NCI-H187 (cell line): ENCODE data around the gene RMDN2.

Experiments
- DNase-seq, 2 experiments: peaks; one replicate each; lab custom pipeline; 2025; lab: John Stamatoyannopoulos, UW

The RMDN2 gene

GRCh38 chr2:38039121-38039910 is 114.2 kb downstream of the RMDN2 start:
- DNase-seq: no peak

DNA sequence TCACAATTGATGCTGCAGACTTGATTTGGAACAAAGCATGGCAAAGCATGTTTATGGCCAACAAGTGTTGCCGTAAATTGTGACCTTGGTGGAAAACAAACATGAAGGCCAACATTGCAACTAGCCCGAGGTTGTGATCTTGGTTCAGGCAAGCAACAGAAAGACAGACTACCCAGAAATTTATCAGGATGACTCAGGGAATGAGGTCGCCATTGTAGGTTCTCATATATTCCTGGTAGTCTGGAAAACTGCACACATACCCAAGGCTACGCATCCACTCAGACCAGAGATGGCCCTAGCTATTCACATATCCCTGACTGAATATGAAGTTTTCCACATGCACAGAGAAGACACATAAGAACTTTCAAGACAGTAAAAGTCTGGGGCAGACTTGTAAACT is 120.7 kb downstream of the RMDN2 start:
- no peak for DNase-seq

- no peak for DNase-seq
Observed at GRCh38 chr2:38056216-38056615, 131.1 kb downstream of the RMDN2 start.

- no peak for DNase-seq
Observed at GRCh38 chr2:38057651-38058410, 132.7 kb downstream of the RMDN2 start.

- no peak for DNase-seq
Observed at GRCh38 chr2:38060236-38061018, 135.3 kb downstream of the RMDN2 start.

- no peak for DNase-seq
Observed at GRCh38 chr2:38064801-38065501, 139.9 kb downstream of the RMDN2 start.

DNA sequence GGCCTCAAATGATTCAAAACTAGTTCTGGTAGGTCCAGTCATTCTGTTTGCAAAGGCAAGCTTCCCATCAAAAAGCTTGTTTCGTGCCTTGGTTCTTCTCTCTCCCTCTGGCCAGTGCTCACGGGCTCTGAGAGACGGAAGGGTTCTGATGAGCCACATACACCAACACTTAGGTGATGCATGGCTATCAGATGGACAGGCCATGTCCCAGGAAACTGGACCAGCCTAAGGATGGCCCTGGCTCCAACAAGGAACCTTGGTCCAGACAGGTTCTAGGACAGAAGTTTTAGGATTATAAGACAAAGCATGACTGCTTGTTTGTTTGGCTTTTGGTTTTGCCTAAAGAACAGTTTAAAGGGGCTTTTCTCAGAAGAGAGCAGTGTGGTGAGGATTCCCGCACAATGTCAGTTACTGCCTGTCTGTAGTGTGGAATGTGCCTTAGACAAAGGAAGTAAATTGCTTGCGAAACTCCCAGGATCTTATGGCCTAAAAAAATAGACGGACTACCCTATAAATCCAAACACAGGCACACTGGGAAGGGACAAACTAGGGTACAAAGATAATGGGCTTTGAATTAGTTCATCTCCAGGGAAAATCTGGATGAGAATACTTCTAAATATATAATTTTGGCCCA is 140.5 kb downstream of the RMDN2 start:
- no peak for DNase-seq

DNA sequence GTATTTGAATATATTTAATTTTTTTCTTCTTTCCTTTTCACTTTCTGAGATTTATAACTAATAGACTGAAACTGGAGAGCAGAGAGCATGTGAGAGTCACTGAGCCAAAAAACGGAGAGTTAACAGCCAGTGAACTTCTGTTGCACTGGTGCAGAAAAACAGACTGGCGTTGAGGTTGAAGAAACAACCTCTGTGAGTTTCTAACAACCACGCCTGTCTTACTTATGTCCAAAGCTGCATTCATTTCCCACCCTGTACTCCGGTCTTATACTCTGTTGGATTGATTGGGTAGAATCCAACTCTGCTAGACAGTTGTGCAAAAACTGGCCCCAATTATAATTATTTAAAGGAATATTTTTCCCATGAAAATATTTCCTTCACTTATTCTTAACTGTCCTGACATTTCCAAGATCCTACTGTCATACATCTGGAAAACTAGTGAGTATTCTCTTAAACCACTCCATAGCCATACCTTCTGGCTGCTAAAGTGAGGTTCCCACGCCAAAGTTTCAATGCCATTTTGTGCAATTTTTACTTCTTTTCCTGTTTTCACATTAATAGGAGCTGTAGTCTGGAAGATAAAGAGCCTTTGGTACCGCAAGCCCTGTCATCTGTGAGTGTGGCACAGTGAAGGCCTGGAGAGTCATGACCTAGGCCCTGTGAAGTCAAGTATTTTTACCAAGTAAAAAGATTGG is 141.5 kb downstream of the RMDN2 start:
- DNase-seq: no peak
